HG03571 (cell line): Measurements from ENCODE around the gene OR10A4.
"Not testable (repeated sequence)": the region's sequence is repeated elsewhere in the genome, so short reads cannot be mapped to it uniquely, and the experiment has no call there.

Experiments used
- ATAC-seq: cut with Tn5 transposase; IDR thresholded peaks from one replicate; pipeline ENCODE4 v1.9.1; 2021; ENCODE audit not compliant: unreplicated experiment

Gene OR10A4, protein sequence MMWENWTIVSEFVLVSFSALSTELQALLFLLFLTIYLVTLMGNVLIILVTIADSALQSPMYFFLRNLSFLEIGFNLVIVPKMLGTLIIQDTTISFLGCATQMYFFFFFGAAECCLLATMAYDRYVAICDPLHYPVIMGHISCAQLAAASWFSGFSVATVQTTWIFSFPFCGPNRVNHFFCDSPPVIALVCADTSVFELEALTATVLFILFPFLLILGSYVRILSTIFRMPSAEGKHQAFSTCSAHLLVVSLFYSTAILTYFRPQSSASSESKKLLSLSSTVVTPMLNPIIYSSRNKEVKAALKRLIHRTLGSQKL

DNA sequence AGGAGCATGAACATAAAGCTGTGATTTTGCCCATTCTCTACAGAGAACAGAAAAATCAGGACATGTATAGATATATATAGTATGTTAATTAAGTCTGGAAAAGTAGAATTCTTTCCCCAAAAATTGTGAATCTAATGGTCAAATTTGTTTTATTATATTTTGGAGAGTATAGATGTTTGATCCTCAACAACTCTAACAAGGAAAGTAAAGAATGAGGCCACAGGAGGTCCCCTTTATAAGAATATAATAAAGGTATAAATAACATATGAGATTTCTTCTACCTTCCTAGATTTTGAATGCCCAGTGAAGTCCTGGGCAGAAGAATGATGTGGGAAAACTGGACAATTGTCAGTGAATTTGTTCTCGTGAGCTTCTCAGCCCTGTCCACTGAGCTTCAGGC lies at the start of gene OR10A4:
Gene OR10A4, plus strand, starts transcription at position 301 of the 400 bp plus-strand sequence. Its CDS starts 23 bp downstream, at position 324.
- no peak for ATAC-seq

DNA sequence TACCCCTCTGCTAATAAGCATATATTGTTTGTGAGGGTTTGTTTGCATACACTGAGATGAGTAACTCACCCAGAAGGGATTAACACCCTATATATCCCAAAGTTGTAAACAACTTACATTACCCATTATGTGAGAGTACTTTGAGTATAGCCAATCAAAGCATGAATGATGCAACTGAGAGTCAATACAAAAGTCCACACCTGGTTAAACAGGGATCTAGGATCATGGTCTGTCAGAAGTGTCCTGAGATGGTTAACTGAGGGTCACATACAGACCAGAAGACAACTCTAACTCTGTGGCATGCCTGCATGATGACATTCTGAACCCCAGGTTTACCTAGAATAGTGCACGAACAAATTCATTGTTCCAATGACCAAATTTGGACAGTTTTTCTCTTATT lies 48.3 kb upstream of the OR10A4 start:
- no peak for ATAC-seq

DNA sequence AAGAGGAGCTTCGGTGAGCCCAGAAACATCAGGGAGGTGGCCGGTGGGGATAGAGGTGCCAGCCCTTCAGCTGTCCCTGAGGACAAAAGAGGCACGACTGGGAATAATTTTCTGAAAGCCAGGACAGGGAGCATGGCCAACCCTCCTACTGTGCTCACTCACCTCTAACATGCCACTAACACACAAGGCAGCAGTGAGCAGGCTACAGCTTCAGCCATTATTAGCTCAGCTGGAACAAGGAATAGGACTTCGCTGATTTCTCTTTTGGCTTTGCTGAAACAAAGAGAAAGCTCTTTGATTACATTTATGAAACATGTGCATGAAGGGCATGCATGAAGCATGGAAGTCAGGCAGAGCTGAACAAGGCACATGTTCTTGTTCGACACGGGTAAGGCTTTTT lies 43.1 kb upstream of the OR10A4 start:
- ATAC-seq = no peak

DNA sequence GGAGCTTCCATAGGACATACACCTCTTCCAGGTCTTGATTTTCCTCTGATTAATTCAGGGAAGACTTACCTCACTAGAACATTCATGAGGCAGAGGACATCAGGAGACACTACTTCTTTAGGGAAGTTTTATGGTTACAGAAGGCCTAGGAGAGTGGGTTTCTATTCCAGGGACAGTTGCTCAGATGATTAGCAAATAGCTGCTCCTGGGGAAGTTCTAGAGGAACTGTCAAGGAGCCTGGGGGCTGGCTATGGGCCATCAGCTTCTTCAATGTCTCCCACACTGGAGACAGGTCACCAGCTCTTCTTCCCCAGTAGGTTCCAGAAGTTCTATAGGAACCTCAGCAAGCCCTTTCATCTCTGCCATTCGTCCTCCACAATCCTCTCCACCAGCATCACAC lies 42.4 kb upstream of the OR10A4 start:
- no peak for ATAC-seq

DNA sequence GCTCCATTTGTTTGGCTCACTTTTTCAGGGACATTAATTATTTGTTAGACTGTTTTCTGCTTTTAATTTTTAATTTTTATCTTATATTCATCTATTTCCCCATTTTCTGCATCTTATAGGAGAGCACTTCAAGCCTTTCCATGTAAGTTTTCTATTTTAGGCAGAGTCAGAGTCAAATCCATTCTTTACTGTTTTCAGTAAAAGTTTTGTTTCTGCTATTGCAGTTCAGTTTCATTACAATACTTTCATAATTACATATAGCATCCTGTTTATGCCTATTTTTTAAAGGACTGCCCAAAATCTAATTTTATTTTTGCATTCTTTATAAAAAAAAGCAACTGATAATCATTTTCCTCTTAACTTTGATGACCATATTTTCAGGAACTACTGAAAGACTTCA lies 34.7 kb upstream of the OR10A4 start:
- no peak for ATAC-seq

DNA sequence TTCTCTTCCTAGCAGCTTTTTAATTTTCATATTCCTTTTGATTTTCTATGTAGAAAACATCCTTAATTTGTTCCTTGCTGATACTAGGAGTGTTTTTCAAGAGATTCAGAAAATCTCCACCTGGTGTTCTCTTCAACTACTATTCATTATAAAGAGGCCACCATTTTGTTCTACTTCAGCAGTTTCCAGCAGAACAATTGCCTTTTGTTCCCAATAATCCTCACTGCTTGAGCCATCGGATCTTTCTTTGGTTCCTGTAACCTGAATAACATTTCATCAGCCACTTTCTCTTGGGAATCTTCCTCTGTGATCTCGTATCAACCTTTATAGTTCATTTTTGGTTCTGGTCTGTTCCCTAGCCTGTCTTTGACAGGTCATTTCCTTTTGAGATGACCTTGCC lies 32.8 kb upstream of the OR10A4 start:
- no peak for ATAC-seq

DNA sequence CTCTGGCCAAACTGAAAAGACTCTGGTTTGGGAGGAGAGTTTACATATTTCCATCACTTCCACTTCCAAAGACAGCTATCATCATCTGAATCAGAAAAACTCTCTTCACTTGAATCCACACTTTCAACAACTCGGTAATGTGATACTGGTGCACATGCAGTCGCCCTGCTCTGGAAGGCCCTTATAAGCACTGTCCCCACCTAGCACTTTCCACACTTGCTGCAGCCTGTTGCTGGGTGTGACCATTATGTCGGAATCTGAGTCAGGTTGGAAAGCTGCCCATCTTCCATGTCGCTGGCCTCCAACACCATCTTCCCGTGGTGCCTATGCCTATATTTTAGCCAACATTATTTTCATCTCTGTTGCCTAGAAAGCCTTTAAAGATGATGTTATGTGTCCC lies 32.1 kb upstream of the OR10A4 start:
- ATAC-seq = no peak

DNA sequence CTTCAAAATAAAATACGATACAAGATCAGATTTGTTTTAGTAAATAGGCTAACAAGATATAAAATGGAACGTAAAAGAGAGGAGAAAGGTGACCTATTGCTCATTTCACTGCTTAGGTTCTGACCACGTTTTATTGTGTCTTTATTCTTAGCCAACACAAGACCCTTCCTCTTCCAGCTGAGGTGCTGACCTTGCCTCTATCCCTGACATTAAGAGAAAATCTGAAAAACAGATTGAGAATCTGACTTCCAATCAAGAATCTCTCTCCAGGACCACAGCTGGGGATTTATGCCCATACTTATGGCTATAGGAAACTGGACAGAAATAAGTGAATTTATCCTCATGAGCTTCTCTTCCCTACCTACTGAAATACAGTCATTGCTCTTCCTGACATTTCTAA lies 31.0 kb upstream of the OR10A4 start, which contains the start of gene OR10A5:
Gene OR10A5, plus strand, starts transcription at position 301 of the 400 bp plus-strand sequence. Its CDS starts 0 bp downstream, at position 301.
- ATAC-seq = no peak

DNA sequence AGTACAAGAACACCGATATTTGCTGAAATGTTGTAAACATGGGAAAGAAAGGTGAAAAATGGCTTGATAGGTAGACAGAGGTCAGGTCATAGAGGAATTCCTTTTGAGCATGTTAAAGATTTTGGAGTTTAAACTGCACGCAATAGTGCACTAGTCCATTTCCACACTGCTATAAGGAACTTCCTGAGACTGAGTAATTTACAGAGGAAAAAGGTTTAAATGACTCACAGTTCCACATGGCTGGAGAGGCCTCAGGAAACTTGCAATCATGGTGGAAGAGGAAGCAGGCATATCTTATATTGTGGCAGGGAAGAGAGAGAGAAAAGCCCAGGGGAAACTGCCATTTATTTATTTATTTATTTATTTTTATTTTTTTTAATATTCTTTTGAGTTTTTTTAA lies 25.9 kb upstream of the OR10A4 start:
- ATAC-seq = no peak

DNA sequence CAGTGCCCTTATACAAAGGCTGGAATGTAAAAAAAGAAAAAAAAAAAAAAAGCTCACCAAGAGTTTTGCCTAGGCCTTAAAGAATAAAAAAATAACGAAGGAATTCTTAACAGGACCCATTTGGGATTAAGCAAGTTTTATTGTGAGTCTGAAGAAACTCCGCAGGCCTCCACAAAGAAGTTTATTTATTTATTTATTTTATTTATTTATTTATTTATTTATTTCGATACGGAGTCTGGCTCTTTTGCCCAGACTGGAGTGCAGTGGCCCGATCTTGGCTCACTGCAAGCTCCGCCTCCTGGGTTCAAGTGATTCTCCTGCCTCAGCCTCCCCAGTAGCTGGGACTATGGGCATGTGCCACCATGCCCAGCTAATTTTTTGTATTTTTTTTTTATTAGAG lies 21.6 kb upstream of the OR10A4 start:
- ATAC-seq = not testable (repeated sequence)

DNA sequence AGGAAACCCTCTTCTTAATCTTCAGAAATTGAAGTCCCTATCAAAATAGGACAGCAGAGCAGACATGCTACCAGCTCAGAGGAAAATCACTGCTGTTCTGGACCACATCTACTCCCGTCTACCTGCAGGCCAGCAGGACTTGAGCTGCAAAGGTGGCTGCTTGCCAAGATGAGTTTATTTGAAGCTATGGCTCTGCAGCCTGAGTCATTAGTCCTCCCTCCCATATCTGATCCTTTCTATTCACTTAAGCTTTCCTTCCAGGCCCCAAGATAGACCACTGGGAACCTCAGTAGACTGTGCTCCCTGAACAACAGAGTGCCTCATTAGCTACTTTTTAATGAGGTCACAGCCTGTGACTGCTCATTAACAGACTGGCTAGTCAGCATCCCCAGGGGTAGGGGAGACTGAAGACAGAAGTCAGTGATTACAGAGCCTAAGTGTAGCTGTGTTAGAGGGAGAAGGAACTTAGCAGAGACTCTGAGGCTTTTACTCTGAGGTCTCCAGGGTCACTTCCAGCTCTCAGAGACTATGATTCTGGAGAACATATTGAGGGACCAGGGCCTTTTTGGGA lies 20.4 kb upstream of the OR10A4 start:
- ATAC-seq = no peak

DNA sequence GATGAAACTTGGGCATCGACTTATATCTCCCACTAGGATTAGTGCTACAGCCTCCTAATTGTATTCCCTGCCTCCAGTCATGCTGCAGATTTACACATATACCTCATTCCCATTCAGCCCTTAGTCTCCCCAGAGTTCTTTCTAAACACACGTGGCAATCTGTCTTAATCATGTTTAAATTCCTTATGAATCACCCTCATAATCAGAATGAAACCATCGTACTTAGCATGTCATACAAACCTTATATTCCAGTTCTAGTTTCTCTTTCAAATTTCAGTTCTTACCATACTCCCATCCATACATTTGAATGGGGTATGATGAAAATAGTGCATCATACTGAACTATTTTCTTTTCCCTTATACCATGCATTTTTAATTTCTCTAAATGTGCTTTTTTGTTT lies 19.6 kb upstream of the OR10A4 start:
- no peak for ATAC-seq

DNA sequence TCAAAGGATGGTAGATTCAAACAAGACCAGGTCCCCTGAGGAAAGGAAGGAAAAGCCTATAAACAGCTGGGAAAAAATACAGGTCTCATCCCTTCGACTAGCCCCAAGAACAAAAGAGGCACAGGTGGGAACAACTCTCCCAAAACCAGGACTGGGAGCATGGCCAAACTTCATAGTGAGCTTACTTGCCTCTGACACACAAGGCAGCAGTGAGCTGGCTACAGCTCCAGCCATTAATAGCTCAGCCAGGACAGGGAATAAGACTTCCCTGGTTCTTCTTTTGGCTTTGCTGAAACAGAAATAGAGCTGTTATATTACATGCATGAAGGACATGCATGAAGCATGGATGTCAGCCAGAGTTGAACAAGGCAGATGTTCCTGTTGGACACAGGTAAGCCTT lies 13.5 kb upstream of the OR10A4 start, which contains the start of gene OR10A2:
Gene OR10A2, plus strand, starts transcription at position 97 of the 400 bp plus-strand sequence. CDS start 6,698 bp downstream, outside the sequence.
- no peak for ATAC-seq

DNA sequence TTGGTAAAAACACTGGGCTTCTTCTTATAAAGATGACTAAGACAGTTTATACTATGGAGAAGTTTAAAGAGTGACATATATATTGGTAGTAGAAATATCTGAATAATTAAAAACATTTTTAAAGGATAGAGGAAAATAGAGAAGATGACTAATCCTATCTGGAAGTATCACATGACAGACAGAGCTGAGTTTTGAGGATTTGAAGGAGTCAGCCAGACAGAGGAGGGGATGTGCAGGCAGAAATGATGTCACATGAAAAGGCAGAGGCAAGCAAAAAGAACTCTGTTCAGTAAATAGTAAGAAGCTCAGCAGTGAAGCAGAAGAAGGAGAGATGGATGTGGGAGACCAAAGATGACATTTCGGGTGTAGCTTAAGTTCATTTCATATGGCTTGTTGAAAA lies 12.0 kb upstream of the OR10A4 start:
- ATAC-seq = no peak

DNA sequence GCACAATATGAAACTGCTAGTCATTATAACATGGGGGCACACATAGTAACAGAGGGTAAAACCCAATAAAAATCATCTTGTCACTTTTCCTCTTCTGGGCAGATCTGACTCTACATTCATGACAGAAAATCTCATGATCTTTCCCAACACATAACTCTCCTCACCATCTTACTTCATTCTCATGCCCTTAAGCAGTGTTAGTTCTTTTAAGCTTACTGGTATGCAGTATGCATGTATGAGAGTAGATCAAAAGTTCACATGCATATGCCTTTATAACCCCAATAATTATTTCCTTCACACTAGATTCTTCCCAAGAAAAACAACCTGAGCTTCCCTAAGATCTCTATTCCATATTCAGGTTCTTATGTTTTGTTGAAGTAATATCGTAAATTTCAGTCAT lies 5.1 kb upstream of the OR10A4 start:
- no peak for ATAC-seq

DNA sequence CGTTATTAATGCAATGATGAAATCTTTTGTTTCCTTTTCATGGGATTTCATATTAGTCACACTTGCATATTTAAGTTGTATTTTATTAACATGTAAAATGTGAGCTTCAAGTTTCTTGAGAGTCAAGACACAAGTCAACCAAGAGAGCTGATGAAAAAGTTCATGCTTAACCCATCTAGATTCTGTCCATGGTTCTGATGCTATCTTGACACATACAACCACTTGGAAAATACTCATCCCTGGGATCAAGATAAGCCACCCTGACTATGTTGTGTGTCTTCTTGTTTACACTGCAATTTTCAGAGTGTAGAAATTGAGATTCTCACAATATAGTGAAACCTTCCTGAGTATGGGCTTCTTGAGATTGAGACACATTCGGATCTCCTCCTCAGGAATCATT lies 664 bp upstream of the OR10A4 start:
- ATAC-seq = no peak

DNA sequence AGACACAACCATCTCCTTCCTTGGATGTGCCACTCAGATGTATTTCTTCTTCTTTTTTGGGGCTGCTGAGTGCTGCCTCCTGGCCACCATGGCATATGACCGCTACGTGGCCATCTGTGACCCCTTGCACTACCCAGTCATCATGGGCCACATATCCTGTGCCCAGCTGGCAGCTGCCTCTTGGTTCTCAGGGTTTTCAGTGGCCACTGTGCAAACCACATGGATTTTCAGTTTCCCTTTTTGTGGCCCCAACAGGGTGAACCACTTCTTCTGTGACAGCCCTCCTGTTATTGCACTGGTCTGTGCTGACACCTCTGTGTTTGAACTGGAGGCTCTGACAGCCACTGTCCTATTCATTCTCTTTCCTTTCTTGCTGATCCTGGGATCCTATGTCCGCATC lies 489 bp downstream of the OR10A4 start:
- no peak for ATAC-seq

DNA sequence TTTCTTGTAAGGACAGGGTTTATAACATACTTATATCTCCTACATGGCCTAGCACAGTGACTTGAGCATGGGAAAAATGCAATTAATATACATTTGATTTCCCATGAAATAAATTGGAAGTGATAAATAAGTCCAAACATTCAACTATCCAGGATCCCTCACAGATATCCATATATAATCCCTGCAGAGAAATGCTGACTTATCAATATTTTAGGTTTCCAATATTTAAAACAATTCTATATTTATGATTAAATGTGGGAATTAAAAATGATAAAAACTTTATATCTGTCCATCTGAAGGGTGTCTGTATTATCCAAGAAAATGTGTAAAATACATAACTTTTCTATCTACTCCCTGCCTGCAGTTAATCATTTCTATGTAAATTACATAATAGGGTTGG lies 6.3 kb downstream of the OR10A4 start:
- ATAC-seq = no peak

DNA sequence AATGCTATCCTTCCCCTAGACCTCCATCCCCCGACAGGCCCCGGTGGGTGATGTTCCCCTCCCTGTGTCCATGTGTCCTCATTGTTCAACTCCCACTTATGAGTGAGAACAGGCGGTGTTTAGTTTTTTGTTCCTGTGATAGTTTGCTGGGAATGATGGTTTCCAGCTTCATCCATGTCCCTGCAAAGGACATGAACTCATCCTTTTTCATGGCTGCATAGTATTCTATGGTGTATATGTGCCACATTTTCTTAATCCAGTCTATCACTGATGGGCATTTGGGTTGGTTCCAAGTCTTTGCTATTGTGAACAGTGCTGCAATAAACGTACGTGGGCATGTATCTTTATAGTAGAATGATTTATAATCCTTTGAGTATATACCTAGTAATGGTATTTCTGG lies 11.3 kb downstream of the OR10A4 start:
- not testable (repeated sequence) for ATAC-seq

DNA sequence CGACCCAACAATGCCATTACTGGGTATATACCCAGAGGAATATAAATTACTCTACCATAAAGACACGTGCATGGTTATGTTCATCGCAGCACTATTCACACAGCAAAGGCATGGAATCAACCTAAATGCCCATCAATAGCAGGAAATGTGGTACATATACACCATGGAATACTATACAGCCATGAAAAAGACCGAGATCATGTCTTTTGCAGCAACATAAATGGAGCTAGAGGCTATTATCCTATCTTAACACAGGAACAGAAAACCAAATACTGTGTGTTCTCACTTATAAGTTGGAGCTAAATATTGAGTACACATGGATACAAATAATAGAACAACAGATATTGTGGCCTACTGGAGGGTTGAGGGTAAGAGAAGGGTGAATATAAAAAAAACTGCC lies 12.4 kb downstream of the OR10A4 start:
- no peak for ATAC-seq

DNA sequence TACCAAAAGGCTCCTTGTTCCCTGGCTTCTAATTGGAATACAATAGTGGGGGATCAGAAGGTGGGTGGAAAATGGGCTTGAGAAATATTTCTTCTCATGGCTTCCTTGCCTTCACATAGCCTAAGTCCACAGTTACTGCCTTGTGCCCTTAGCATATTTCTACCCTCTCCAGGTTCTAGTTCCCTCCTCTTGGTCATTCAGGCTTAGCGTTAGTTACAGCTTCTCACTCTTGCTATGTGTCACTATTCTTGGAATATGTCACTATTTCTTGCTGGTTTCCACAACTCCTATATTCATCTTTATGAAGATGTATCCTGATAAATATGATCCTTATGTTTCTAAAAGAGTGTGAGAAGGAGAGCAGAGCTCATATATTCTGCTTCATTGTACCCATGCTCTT lies 13.4 kb downstream of the OR10A4 start:
- ATAC-seq = no peak

DNA sequence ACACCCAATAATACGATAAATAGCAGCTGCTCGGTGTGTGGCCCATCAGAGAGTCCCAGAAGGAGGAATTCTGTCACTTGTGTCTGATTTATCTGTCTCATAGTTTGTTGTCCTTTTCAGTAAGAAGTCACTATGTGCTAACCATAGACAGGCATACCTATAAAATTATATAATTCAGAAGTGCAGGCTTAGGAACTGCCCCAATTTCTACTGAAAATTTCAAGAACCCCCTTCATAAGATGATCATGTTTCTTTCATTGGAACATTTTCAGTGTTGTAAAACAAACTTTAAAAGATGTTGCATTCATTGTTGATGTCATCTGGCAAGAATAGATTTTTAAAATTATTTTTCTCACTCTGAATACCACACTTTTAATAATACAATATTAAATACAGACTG lies 16.0 kb downstream of the OR10A4 start, which contains the start of gene OR2D2:
Gene OR2D2, minus strand, starts transcription at position 101 of the 400 bp plus-strand sequence. Its CDS starts 0 bp downstream, at position 101.
- ATAC-seq = no peak

DNA sequence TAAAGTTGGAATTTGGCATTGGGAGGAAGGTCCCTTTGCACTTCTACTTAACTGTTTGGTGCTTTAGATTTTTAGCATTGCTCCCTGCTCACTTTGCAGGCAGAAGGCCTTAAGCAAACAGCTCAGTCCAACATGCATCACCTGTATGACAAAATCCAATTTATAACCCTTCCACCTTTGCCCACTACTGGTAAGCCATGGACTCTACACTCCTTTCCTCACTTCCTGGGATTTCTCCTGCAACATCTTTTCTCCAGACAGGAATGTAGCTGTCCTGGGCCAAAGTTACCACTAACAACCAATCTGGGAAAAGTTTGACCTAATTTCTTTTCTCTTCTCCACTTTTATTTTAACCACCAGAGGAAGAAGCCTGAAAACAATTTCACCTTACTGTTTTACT lies 17.7 kb downstream of the OR10A4 start:
- ATAC-seq = no peak
